IMR-90 (cell line): ENCODE measurements around the gene ATPAF2. TPM values are rescaled to one million over a fixed set of nuclear protein-coding genes. Genes with fewer than 3 reads are reported as not detected.

Source experiments
- ATAC-seq: fragments of 200-7000 bp; cut with Tn5 transposase; 2 replicates; pipeline ENCODE4 v1.9.1; 2020; ENCODE audit warnings: low read depth, mild to moderate bottlenecking, moderate library complexity
- BruUV-seq: library from RNA; stranded (reverse); fragments of 400-500 nt; replicated peaks from 2 replicates; lab custom pipeline; 2021; lab: Mats Ljungman, UMichigan
- CTCF ChIA-PET: fragments of 300-600 bp; formaldehyde crosslinking; extraction: SDS; loops from one replicate; lab custom pipeline; 2021; ENCODE audit warnings: antibody characterized with exemption; lab: Yijun Ruan, JAX
- POLR2A ChIA-PET: fragments of 300-600 bp; sonication (Branson Sonifier 250); formaldehyde crosslinking; loops from one replicate; lab custom pipeline; 2022; ENCODE audit warnings: antibody characterized with exemption; ENCODE audit not compliant: unreplicated experiment; lab: Charles Lee
- DNase-seq: peaks from one replicate; pipeline ENCODE4 v3.0.0; 2013
- H2AFZ ChIP-seq: replicated peaks from 2 replicates; pipeline ENCODE3; 2013; ENCODE audit warnings: low read length, mild to moderate bottlenecking; ENCODE audit not compliant: poor library complexity
- H2AK5ac ChIP-seq: 2 replicates; pipeline ENCODE4 v1.6.1; 2013; ENCODE audit warnings: low read depth, low read length, inconsistent platforms
- H2AK9ac ChIP-seq: replicated peaks from 2 replicates; pipeline ENCODE3; 2013; ENCODE audit warnings: mild to moderate bottlenecking, low read depth, low read length, moderate library complexity; ENCODE audit not compliant: poor library complexity
- H2BK120ac ChIP-seq: 2 replicates; pipeline ENCODE4 v1.6.1; 2013; ENCODE audit warnings: low read depth, low read length, inconsistent platforms
- H2BK15ac ChIP-seq: 3 replicates; pipeline ENCODE4 v1.6.1; 2013; ENCODE audit warnings: low read depth, low read length, inconsistent platforms
- H2BK20ac ChIP-seq: 2 replicates; pipeline ENCODE4 v1.6.1; 2013; ENCODE audit warnings: low read depth, mild to moderate bottlenecking, inconsistent platforms, low read length, moderate library complexity
- H2BK5ac ChIP-seq: 2 replicates; pipeline ENCODE4 v1.6.1; 2013; ENCODE audit warnings: mild to moderate bottlenecking, low read depth, low read length, inconsistent platforms; ENCODE audit not compliant: poor library complexity, severe bottlenecking
- H3K14ac ChIP-seq: replicated peaks from 2 replicates; pipeline ENCODE4 v1.6.1; 2013; ENCODE audit warnings: low read depth, low read length, inconsistent platforms
- H3K18ac ChIP-seq: 2 replicates; pipeline ENCODE4 v1.6.1; 2013; ENCODE audit warnings: low read depth, low read length, control low read depth
- H3K23ac ChIP-seq: 2 replicates; pipeline ENCODE4 v1.6.1; 2013; ENCODE audit warnings: low read depth, low read length, inconsistent platforms
- H3K27ac ChIP-seq: 2 replicates; pipeline ENCODE4 v1.5.1; 2013; ENCODE audit warnings: mild to moderate bottlenecking, control low read depth, low read length; ENCODE audit not compliant: insufficient read depth
- H3K27me3 ChIP-seq: 2 replicates; pipeline ENCODE4 v1.6.1; 2013; ENCODE audit warnings: low read length; ENCODE audit not compliant: control insufficient read depth, insufficient read depth
- H3K36me3 ChIP-seq: 2 replicates; pipeline ENCODE4 v1.6.1; 2013; ENCODE audit warnings: low read length, mixed read lengths; ENCODE audit not compliant: control insufficient read depth, insufficient read depth
- H3K4ac ChIP-seq: 2 replicates; pipeline ENCODE4 v1.6.1; 2013; ENCODE audit warnings: low read depth, low read length, inconsistent platforms
- H3K4me1 ChIP-seq: 2 replicates; pipeline ENCODE4 v1.6.1; 2013; ENCODE audit warnings: low read length, mixed read lengths; ENCODE audit not compliant: control insufficient read depth, insufficient read depth
- H3K4me2 ChIP-seq: 2 replicates; pipeline ENCODE4 v1.6.1; 2013; ENCODE audit warnings: low read depth, mild to moderate bottlenecking, control low read depth, low read length, moderate library complexity
- H3K4me3 ChIP-seq: 2 replicates; pipeline ENCODE4 v1.5.1; 2013; ENCODE audit warnings: low read depth, mild to moderate bottlenecking, control low read depth, low read length, moderate library complexity; ENCODE audit not compliant: insufficient read depth
- H3K56ac ChIP-seq: 2 replicates; pipeline ENCODE4 v1.6.1; 2013; ENCODE audit warnings: low read length, inconsistent platforms; ENCODE audit not compliant: insufficient read depth; ENCODE audit errors: extremely low read depth
- H3K79me1 ChIP-seq, 2 experiments: 2 replicates each; pipeline ENCODE4 v1.6.1; 2013; ENCODE audit warnings: low read length in 2 of 2, inconsistent platforms in 1 of 2, low read depth in 1 of 2
- H3K9ac ChIP-seq: 2 replicates; pipeline ENCODE4 v1.6.1; 2013; ENCODE audit warnings: low read depth, low read length, control low read depth
- H3K9me1 ChIP-seq: 2 replicates; pipeline ENCODE4 v1.6.1; 2013; ENCODE audit warnings: low read length, inconsistent platforms; ENCODE audit not compliant: insufficient read depth
- H3K9me3 ChIP-seq: 2 replicates; pipeline ENCODE4 v1.6.1; 2013; ENCODE audit warnings: low read length; ENCODE audit not compliant: control insufficient read depth, insufficient read depth
- H4K20me1 ChIP-seq: 2 replicates; pipeline ENCODE4 v1.6.1; 2013; ENCODE audit warnings: low read length, inconsistent platforms; ENCODE audit not compliant: insufficient read depth
- H4K5ac ChIP-seq: 2 replicates; pipeline ENCODE4 v1.6.1; 2013; ENCODE audit warnings: mild to moderate bottlenecking, low read depth, low read length, control low read depth
- H4K8ac ChIP-seq, 2 experiments: 2 replicates each; pipeline ENCODE4 v1.6.1; 2013; ENCODE audit warnings: low read depth in 2 of 2, low read length in 2 of 2, control low read depth in 1 of 2, inconsistent platforms in 1 of 2
- H4K91ac ChIP-seq: 2 replicates; pipeline ENCODE4 v1.6.1; 2013; ENCODE audit warnings: low read depth, low read length, inconsistent platforms; ENCODE audit not compliant: insufficient read depth
- BHLHE40 ChIP-seq: fragments of 150-350 bp; IDR thresholded peaks from 2 replicates; pipeline ENCODE4 v1.6.1; 2016; ENCODE audit warnings: mild to moderate bottlenecking, low read depth, low read length
- ELK1 ChIP-seq: fragments of 150-350 bp; IDR thresholded peaks from 2 replicates; pipeline ENCODE4 v1.6.1; 2016; ENCODE audit warnings: low read depth, mild to moderate bottlenecking, low read length, moderate library complexity, borderline replicate concordance
- MAFK ChIP-seq: IDR thresholded peaks from 2 replicates; pipeline ENCODE4 v1.6.1; 2012; ENCODE audit warnings: low read depth, low read length, improper control_type of control experiment
- MXI1 ChIP-seq: IDR thresholded peaks from 2 replicates; pipeline ENCODE4 v1.6.1; 2012; ENCODE audit warnings: low read depth, mild to moderate bottlenecking, low read length, moderate library complexity, borderline replicate concordance
- POLR2A ChIP-seq: IDR thresholded peaks from 2 replicates; pipeline ENCODE4 v1.6.1; 2012; ENCODE audit warnings: mild to moderate bottlenecking, low read depth, low read length
- RAD21 ChIP-seq: IDR thresholded peaks from 2 replicates; pipeline ENCODE4 v1.6.1; 2012; ENCODE audit warnings: low read length, improper control_type of control experiment
- RFX5 ChIP-seq: IDR thresholded peaks from 2 replicates; pipeline ENCODE4 v1.8.0; 2012; ENCODE audit warnings: low read depth, mild to moderate bottlenecking, low read length, moderate library complexity
- WGBS, 2 experiments: methylation state at CpG; one replicate each; pipeline versions ENCODE4 v1.1.5 to v1.1.7; 2013; ENCODE audit warnings: missing lambda C conversion rate in 2 of 2; ENCODE audit not compliant: insufficient read length in 1 of 2; ENCODE audit errors: extremely low coverage in 2 of 2; 5-methylcytosine and 5-hydroxymethylcytosine counted together
- dilution Hi-C: fragments of 300-500 bp; cut with HindIII; formaldehyde crosslinking; loops from one replicate; pipeline ENCODE4 v1.14.3; 2018; ENCODE audit warnings: low sequenced_read_pairs; ENCODE audit not compliant: unreplicated experiment
- in situ Hi-C: fragments of 300-500 bp; cut with MboI; formaldehyde crosslinking; loops from 3 replicates; pipeline ENCODE4 v1.14.3; 2019; ENCODE audit warnings: low sequenced_read_pairs, inconsistent platforms, mixed read lengths
- intact Hi-C: fragments of 100-400 bp; cut with micrococcal nuclease; formaldehyde crosslinking; loops from 2 replicates; pipeline ENCODE4 v1.10.0; 2022
- polyA plus RNA-seq, 3 experiments: library from polyadenylated mRNA; depleted of rRNA; stranded (reverse); fragments of >200 nt; gene quantifications; 2 replicates each; pipeline ENCODE4 v1.2.3, GENCODE V29; 2012; ENCODE audit warnings: low replicate concordance in 1 of 3
- total RNA-seq: library from RNA; depleted of rRNA; stranded (reverse); fragments of >200 nt; gene quantifications from 2 replicates; pipeline ENCODE4 v1.2.3, GENCODE V29; 2012

ATPAF2 gene
- total and polyA plus RNA-seq, 2 of the 4 experiments (the other 2 are of a cell fraction), result 19.5 to 27.6 TPM

DNA sequence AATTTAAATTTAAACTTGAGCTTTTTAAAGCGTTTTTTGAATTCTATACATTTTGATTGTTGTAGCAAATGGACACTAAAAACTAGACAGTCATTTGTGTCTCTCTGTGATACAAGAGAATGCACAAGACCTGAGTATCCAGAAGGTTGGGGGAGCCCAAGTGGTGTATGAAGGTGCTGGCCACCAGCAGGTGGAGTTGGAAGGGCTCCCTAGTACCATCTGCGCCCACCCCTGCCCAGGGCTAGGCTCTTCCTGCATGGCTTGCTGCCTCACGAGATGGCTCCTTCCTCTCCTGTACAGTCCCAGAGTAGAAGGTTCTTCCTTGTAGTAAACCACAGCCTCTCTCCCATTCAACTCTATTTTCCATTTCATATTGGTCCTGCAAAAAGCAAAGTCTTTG lies 17.2 kb upstream of the ATPAF2 start:
- Histone ChIP-seq H2AK5ac (no peak overlapping the region), H3K56ac (no peak overlapping the region), H3K18ac (no peak overlapping the region), H4K20me1 (no peaks in the 10 kb centered on the region), H2AFZ (no peak overlapping the region), H3K9me3 (no peaks in the 10 kb centered on the region), H2BK5ac (no peak overlapping the region), H3K4ac (no peak overlapping the region), H3K4me3 (no peak overlapping the region), H3K23ac (no peak overlapping the region), H3K4me2 (no peak overlapping the region), H3K9me1 (0 out of 2 replicates have a peak, but pooled peaks cover 5% of the 10 kb centered on the region), H3K27me3 (no peaks in the 10 kb centered on the region), H2BK15ac (no peak overlapping the region), H3K4me1 (no peaks in the 10 kb centered on the region), H4K8ac (no peak overlapping the region), H2AK9ac (no peak overlapping the region), H3K36me3 (peaks cover 26% of the 10 kb centered on the region), H4K5ac (no peak overlapping the region), H3K79me1 (no peaks in the 10 kb centered on the region; a peak in 1 of 4 replicates), H3K27ac (no peak overlapping the region), H2BK20ac (no peak overlapping the region), H3K14ac (no peak overlapping the region), H4K91ac (no peak overlapping the region), H2BK120ac (no peak overlapping the region), H3K9ac (no peak overlapping the region)
- DNase-seq, result no peak
- no peak for ATAC-seq
- TF ChIP-seq BHLHE40, result no peak
- TF ChIP-seq ELK1, result no peak
- TF ChIP-seq MAFK, result no peak
- no peak for TF ChIP-seq POLR2A
- no peak for TF ChIP-seq RFX5
- no peak for TF ChIP-seq RAD21
- TF ChIP-seq MXI1, result no peak
- in situ Hi-C loops (no loop called here), dilution Hi-C loops (no loop called here), intact Hi-C loops (no loop called here)
- BruUV-seq, result no TSS peak
- WGBS, 2 experiments, result no CpG with 5 or more reads among the region's 3 CpGs
- ChIA-PET CTCF (no interaction called here), POLR2A (no interaction called here)
